Measurements from ENCODE around the gene SP3.

GRCh38 chr2:173881461-173881860 lies 83.7 kb downstream of the SP3 start:
- TF ChIP-seq CTCF (IDR thresholded peaks at IDR 0.05 in 8 of 11, conservative IDR thresholded peaks at IDR 0.05 in 3 of 11), result no peak
- no peak for TF ChIP-seq POLR2A (IDR thresholded peaks at IDR 0.05)
- TF ChIP-seq POLR2AphosphoS5 (IDR thresholded peaks at IDR 0.05), result no peak
